ENCODE results near the gene TLE5. TPM values are rescaled to one million over a fixed set of nuclear protein-coding genes. Genes with fewer than 3 reads are reported as not detected.

Gene TLE5
- total and polyA plus RNA-seq, 2 experiments from 2014 or later, result 130 to 154 TPM

DNA sequence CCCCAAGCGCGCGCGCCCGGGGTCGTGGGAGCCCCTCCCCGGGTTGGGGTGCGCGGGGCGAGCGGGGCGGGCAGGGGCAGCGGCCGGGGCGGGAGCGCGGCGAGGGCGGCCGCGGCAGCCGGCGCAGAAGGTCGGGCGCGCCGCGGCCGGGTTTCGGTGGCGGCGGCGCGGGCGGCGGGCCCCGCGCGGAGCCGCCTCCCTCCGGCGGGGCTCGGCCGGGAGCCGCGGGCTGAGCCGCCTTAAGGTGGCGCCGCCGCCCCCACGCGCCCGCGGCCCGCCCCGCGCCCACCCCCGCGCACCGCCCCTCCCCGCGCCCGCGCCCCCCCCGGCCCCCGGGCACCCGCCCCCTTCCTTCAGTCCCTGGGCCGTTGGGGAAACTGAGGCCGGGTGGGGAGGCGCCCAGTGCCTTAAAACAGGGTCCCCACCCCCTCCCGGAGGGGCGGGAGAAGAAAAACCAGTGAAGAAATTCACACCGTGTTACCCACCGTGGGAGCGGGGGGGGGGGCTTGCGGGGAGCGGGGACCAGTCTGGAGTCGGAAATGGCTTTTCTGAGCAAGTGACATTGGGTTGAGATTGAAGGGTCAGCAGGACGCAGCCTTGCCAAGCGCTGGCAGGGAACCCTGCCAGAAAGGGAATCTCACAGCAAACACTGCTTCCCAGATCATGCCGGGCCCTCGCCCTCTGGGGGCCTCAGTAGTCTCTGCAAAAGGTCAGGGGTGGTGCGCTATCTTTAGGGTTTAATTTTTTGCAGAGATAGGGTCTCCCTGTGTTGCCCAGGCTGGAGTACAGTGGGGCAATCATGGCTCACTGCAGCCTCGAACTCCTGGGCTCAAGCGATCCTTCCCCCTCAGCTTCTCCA lies 33.0 kb downstream of the TLE5 start, which contains the start of gene TLE2 (continued):
- TF ChIP-seq, protein P1, sequence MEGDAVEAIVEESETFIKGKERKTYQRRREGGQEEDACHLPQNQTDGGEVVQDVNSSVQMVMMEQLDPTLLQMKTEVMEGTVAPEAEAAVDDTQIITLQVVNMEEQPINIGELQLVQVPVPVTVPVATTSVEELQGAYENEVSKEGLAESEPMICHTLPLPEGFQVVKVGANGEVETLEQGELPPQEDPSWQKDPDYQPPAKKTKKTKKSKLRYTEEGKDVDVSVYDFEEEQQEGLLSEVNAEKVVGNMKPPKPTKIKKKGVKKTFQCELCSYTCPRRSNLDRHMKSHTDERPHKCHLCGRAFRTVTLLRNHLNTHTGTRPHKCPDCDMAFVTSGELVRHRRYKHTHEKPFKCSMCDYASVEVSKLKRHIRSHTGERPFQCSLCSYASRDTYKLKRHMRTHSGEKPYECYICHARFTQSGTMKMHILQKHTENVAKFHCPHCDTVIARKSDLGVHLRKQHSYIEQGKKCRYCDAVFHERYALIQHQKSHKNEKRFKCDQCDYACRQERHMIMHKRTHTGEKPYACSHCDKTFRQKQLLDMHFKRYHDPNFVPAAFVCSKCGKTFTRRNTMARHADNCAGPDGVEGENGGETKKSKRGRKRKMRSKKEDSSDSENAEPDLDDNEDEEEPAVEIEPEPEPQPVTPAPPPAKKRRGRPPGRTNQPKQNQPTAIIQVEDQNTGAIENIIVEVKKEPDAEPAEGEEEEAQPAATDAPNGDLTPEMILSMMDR (conservative IDR thresholded peaks at IDR 0.05; ENCODE audit: low read depth in 2 of 2), result peak in 1 of 2 experiments; percentile 16; a peak in 1 of 4 replicates
- no peak for TF ChIP-seq CREB1 (CRISPR knock-in tag; IDR thresholded peaks at IDR 0.05; ENCODE audit: low read depth)
- no peak for TF ChIP-seq ZNF114 (CRISPR knock-in tag; IDR thresholded peaks at IDR 0.05)

GRCh38 chr19:3028305-3029064 lies 33.8 kb downstream of the TLE5 start:
- Histone ChIP-seq H3F3A (replicated peaks; ENCODE audit: low read depth) (no peaks in the 10 kb centered on the region), H4K20me1 (replicated peaks; ENCODE audit: insufficient read depth) (no peaks in the 10 kb centered on the region), H2AFZ (peak overlapping the region; percentile 92), H3K9me2 (ENCODE audit: insufficient read depth) (no peaks in the 10 kb centered on the region), H3K4me3 (peak overlapping the region; percentile 76), H3K4me2 (peak overlapping the region; percentile 89), H3K27ac (ENCODE audit: low read depth) (no peak overlapping the region), H3K36me3 (ENCODE audit: insufficient read depth) (no peaks in the 10 kb centered on the region), H3K4me1 (ENCODE audit: insufficient read depth) (peaks cover 15% of the 10 kb centered on the region; the same call in 1 of the 2 replicates), H3K27me3 (ENCODE audit: insufficient read depth) (peaks cover 91% of the 10 kb centered on the region), H3K79me2 (replicated peaks; ENCODE audit: insufficient read depth) (no peaks in the 10 kb centered on the region)
- Mint-ChIP-seq H3K27me3 (ENCODE audit: insufficient read depth, low read depth, poor library complexity) (peaks cover 61% of the 10 kb centered on the region), H3K9me3 (no peaks in the 10 kb centered on the region), H3K4me3 (peak overlapping the region; percentile 66), H3K27ac (no peak overlapping the region), H3K36me3 (ENCODE audit: low read depth) (peaks cover 2% of the 10 kb centered on the region; the same call in 1 of the 3 replicates), H3K4me1 (peaks cover 17% of the 10 kb centered on the region; the same call in 2 of the 3 replicates)
- peak; percentile 43 for ATAC-seq
- DNase-seq (ENCODE audit: low spot score), result peak; percentile 79
- no peak for TF ChIP-seq EZH2phosphoT487 (IDR thresholded peaks at IDR 0.05; ENCODE audit: unreplicated experiment)
- TF ChIP-seq JUNB (IDR thresholded peaks at IDR 0.05; ENCODE audit: unreplicated experiment), result no peak
- TF ChIP-seq ZNF462 (CRISPR knock-in tag; IDR thresholded peaks at IDR 0.05), result no peak
- peak; percentile 57 for TF ChIP-seq EZH2 (IDR thresholded peaks at IDR 0.05; ENCODE audit: low read depth, unreplicated experiment)
- TF ChIP-seq, protein P2, sequence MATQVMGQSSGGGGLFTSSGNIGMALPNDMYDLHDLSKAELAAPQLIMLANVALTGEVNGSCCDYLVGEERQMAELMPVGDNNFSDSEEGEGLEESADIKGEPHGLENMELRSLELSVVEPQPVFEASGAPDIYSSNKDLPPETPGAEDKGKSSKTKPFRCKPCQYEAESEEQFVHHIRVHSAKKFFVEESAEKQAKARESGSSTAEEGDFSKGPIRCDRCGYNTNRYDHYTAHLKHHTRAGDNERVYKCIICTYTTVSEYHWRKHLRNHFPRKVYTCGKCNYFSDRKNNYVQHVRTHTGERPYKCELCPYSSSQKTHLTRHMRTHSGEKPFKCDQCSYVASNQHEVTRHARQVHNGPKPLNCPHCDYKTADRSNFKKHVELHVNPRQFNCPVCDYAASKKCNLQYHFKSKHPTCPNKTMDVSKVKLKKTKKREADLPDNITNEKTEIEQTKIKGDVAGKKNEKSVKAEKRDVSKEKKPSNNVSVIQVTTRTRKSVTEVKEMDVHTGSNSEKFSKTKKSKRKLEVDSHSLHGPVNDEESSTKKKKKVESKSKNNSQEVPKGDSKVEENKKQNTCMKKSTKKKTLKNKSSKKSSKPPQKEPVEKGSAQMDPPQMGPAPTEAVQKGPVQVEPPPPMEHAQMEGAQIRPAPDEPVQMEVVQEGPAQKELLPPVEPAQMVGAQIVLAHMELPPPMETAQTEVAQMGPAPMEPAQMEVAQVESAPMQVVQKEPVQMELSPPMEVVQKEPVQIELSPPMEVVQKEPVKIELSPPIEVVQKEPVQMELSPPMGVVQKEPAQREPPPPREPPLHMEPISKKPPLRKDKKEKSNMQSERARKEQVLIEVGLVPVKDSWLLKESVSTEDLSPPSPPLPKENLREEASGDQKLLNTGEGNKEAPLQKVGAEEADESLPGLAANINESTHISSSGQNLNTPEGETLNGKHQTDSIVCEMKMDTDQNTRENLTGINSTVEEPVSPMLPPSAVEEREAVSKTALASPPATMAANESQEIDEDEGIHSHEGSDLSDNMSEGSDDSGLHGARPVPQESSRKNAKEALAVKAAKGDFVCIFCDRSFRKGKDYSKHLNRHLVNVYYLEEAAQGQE (IDR thresholded peaks at IDR 0.05; ENCODE audit: unreplicated experiment), result no peak
- TF ChIP-seq ZNF331 (CRISPR knock-in tag; IDR thresholded peaks at IDR 0.05; ENCODE audit: low read depth), result no peak

Measured in GM23338 (cell line).